ENCODE data around the gene ZNF132.
"Not testable (repeated sequence)": the region's sequence is repeated elsewhere in the genome, so short reads cannot be mapped to it uniquely, and the experiment has no call there.

Gene ZNF132

GRCh38 chr19:58468216-58468839 is 28.4 kb upstream of the ZNF132 start:
- DNase-seq (ENCODE audit: low read depth in 1 of 2, low spot score in 1 of 2), result no peak

DNA sequence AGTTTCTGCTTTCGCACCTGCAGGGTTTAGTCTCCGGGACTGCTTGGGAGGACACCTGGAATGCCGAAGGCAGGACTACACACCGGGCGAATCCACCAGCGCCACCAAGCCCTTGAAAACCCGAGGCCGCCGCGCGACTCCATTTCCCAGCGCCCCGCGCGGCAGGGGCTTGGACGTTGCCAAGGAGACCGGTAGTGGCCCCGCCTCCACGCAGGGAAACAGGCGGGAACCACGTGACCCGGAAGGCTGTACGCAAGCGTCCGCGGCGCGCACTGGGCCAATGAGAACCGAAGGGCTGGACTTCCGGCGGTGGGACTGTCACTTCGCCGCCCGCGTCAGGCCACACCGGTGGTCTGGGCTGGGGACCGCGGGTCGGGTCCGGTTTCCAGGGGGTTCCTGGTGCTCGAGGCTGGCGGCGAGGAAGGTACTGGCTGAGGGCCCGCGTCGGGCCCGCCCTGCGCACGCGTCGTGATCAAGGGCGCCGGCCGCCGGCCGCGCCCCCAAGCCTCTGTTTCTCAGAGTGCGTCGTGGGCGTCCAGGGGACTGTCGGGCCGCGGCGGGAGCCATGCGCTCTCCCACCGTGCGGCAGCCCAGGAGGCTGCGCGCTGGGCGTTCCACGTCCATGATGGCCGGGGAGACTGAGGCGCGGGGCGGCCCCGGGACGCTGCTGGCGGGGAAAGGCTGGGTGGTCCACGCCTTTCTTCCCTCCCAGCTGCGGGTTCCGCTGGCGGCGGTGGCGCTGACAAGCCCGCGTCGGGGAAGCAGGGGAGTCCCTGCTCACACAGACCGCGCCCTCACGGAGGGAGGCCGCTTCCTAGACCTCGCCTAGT is 27.0 kb upstream of the ZNF132 start, which contains the start of gene ZNF324:
Gene ZNF324 (plus strand): TSS at position 321 of the 830 bp plus-strand sequence. CDS start 2,106 bp downstream, outside the sequence.
- peak; percentile 94 to 95 for DNase-seq (ENCODE audit: low read depth in 1 of 2, low spot score in 1 of 2)

DNA sequence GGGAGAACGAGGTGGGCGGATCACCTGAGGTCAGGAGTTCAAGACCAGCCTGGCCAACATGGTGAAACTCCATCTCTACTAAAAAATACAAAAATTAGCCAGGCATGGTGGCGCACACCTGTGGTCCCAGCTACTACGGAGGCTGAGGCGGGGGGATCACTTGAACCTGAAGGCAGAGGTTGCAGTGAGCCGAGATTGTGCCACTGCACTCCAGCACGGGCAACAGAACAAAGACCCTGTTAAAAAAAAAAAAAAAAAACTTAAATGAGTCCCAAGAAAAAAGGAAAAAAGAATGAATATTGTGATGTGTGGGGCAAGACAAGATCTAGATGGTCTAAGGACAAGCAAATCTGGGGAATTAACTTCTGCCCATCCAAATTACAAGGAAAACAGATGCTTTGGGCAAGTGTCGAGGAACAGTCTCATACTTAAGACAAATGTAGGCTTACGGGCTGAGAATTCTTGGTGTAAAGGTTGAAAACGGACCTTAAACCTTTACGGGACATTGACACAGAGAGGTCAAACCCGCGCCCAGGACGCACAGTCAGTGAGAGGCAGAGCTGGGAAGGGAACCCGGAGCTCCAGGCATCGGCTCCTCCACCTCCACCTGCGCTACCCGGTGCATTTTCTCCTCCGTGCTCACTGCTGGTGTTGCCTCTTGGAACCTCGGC is 26.3 kb upstream of the ZNF132 start:
- DNase-seq (ENCODE audit: low read depth in 1 of 2, low spot score in 1 of 2), result no peak

- no peak for DNase-seq (ENCODE audit: low read depth in 1 of 2, low spot score in 1 of 2)
These were observed 20.1 kb upstream of the ZNF132 start for GRCh38 chr19:58460039-58460438.

GRCh38 chr19:58456111-58456510 is 16.2 kb upstream of the ZNF132 start:
- DNase-seq (ENCODE audit: low read depth in 1 of 2, low spot score in 1 of 2), result no peak

- DNase-seq (ENCODE audit: low read depth in 1 of 2, low spot score in 1 of 2), result no peak
These were observed 15.4 kb upstream of the ZNF132 start for GRCh38 chr19:58455306-58455705.

DNA sequence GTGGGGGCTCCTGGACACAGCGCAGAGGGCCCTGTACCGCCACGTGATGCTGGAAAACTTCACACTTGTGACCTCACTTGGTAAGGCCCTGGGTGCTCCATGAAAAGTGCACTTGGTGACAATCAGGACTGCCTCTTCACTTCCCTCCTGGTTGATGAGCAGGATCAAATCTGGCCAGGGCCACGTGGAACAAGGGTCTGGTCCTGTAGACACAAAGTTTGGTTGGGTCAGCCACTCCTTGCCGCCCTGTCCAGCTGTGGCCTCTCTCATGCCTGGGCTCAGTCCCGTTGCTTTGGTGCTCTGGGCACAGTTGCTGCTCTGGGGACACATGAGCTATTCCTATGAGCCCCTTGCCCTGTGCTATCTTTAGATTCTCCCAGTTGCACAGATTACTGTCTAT is 13.8 kb upstream of the ZNF132 start:
- DNase-seq (ENCODE audit: low read depth in 1 of 2, low spot score in 1 of 2), result no peak

GRCh38 chr19:58451358-58452101 is 11.6 kb upstream of the ZNF132 start, which contains the start of gene ZNF324B:
Gene ZNF324B, plus strand, starts transcription at chr19:58451622. Its CDS starts 2,080 bp downstream, at chr19:58453702.
- DNase-seq (ENCODE audit: low read depth in 1 of 2, low spot score in 1 of 2), result peak; percentile 92 to 93

- DNase-seq (ENCODE audit: low read depth in 1 of 2, low spot score in 1 of 2), result no peak
These were observed 11.0 kb upstream of the ZNF132 start for GRCh38 chr19:58450856-58451357.

GRCh38 chr19:58449980-58450379 is 10.0 kb upstream of the ZNF132 start:
- DNase-seq (ENCODE audit: low read depth in 1 of 2, low spot score in 1 of 2), result not testable (repeated sequence)

DNA sequence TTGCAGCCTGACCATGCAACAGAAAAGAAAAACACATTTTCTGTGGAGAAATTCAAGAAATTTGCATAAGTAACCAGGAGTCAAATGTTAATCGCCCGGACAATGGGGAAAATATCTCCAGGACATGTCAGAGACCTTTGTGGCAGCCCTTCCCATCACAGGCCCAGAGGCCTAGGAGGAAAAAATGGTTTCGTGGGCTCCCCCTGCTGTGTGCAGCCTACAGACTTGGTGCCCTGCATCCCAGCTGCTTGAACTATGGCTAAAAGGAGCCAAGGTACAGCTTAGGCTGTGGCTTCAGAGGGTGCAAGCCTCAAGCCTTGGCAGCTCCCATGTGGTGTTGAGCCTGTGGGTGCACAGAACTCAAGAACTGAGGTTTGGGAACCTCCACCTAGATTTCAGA is 8.9 kb upstream of the ZNF132 start:
- DNase-seq (ENCODE audit: low read depth in 1 of 2, low spot score in 1 of 2), result not testable (repeated sequence)

DNA sequence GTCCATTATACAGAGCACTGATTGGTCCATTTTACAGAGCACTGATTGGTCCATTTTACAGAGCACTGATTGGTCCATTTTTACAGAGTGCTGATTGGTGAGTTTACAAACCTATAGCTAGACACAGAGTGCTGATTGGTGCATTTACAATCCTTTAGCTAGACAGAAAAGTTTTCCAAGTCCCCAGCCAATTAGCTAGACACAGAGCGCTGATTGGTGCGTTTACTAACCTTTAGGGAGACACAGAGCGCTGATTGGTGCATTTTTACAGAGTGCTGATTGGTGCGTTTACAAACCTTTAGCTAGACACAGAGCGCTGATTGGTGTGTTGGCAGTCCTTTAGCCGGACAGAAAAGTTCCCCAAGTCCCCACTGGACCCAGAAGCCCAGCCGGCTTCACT is 3.0 kb upstream of the ZNF132 start:
- not testable (repeated sequence) for DNase-seq (ENCODE audit: low read depth in 1 of 2, low spot score in 1 of 2)

DNA sequence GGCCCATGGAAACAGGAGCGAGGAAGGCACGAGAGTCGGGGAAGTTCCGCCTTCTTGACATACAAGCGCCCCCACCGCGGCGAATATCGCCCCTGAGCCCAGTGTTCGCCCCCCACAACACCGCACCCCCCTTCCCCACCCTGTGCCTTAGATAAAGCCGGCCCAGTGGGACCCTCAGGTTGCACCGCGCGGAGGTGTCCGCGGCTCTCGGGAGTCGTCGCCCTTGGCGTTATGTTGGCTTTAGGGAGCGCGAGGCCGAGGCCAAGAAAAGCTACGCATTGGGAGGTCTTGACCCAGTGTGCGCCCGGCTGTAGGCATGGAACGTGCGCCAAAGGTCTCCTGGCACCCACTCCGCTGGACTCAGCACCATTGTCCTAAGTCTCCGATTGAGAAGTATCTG is 603 bp upstream of the ZNF132 start:
- DNase-seq (ENCODE audit: low read depth in 1 of 2, low spot score in 1 of 2), result no peak

DNA sequence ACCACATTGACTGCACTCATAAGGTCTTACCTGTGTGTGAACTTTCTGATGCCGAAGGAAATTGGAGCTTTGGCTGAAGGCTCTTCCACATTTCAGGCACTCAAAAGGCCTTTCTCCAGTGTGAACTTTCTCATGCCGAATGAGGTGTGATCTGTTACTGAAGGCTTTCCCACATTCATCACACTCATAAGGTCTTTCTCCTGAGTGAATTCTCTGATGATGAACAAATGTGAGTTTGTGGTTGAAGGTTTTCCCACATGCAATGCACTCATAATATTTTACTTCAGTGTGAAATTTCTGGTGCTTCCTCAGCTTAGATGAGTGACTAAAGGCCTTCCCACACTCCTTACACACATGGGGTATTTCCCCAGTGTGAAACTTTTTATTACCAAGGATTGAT is 5.7 kb downstream of the ZNF132 start:
- DNase-seq (ENCODE audit: low read depth in 1 of 2, low spot score in 1 of 2), result no peak

DNA sequence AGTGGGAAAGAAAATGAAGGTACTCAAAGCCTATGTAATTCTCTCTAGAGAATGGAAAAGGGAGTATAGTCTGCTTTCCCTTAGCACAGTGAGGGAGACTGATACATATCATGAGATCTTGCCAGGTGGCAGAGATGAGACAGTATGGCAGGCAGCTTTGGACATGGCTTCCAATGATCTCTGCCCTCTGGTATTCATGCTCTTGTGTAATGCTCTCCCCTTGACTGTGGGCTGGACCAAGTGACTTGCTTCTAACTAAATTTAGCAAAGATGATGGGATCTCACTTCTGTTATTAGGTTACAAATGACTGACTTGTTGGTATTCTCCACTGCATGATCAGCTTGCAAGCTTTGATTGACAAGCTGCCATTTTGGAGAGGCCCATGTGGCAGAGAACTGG is 10.2 kb downstream of the ZNF132 start:
- DNase-seq (ENCODE audit: low read depth in 1 of 2, low spot score in 1 of 2), result no peak

DNA sequence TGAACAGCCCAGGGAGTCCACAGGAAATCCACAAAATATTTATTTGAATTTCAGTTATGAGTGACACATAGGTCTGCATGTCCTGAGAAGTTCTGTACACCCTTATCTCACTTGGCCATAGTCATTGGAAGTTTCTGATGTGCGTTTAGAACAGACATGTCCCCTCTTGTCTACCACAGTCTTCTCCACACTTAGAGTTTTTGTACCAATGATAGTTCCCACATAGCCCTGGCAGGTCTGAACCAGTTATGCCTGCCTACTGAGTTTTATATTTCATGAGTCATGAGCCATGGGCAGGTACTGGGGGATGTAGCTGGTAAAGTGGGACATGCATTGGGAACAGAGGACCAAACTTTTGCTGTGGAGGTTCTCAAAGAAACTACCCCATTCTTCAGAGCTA is 11.3 kb downstream of the ZNF132 start:
- no peak for DNase-seq (ENCODE audit: low read depth in 1 of 2, low spot score in 1 of 2)

GRCh38 chr19:58417071-58417470 is 22.9 kb downstream of the ZNF132 start:
- no peak for DNase-seq (ENCODE audit: low read depth in 1 of 2, low spot score in 1 of 2)

DNA sequence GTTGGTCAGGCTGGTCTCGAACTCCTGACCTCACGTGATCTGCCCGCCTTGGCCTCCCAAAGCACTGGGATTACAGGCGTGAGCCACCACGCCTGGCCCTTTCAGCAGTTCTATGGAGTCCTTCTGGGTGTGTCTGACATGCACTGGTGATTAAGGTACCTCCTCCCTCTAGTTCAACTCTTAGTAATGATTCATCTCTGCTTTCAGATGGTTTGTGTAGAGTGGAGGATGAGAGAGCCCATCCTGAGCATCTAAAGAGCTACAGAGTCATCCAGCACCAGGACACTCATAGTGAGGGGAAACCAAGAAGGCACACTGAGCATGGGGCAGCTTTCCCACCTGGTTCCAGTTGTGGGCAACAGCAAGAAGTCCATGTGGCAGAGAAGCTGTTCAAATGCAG is 23.3 kb downstream of the ZNF132 start:
- DNase-seq (ENCODE audit: low read depth in 1 of 2, low spot score in 1 of 2), result no peak

- DNase-seq (ENCODE audit: low read depth in 1 of 2, low spot score in 1 of 2), result no peak
These were observed 30.8 kb downstream of the ZNF132 start for GRCh38 chr19:58409010-58409790.

All from stimulated activated CD4-positive, alpha-beta T cell treated with anti-CD3 and anti-CD28 coated beads, Interleukin-15, amount 100 ng/mL, for 1 hour (primary cell).